GM12892 (cell line): ENCODE results near the gene LARGE1.

ENCODE experiments used
- POLR2A ChIP-seq: IDR thresholded peaks from 2 replicates; pipeline ENCODE4 v1.6.1; 2011; ENCODE audit warnings: low read depth, low read length, control low read depth
- TAF1 ChIP-seq: IDR thresholded peaks from 2 replicates; pipeline ENCODE4 v1.6.1; 2011; ENCODE audit warnings: low read depth, mild to moderate bottlenecking, control low read depth, low read length, borderline replicate concordance

- TF ChIP-seq TAF1: no peak
- TF ChIP-seq POLR2A: no peak
Observed at GRCh38 chr22:33639588-33640254, 280.6 kb downstream of the LARGE1 start.
